MM.1S (cell line): Measurements from ENCODE around the gene TOP2A.

Experiments used
- DNase-seq: peaks from one replicate; pipeline ENCODE4 v3.0.0-alpha.2; 2015
- H2AFZ ChIP-seq: fragments of 300-600 bp; sonication (generic); 2 replicates; pipeline ENCODE4 v1.6.0; 2016; ENCODE audit warnings: antibody characterized with exemption, low read length
- H3F3A ChIP-seq: fragments of 300-600 bp; sonication (generic); 2 replicates; pipeline ENCODE4 v1.6.1; 2016; ENCODE audit warnings: mild to moderate bottlenecking, antibody characterized with exemption, low read length, moderate library complexity, mixed read lengths; ENCODE audit not compliant: insufficient read depth
- H3K27ac ChIP-seq: fragments of 300-600 bp; sonication (generic); 2 replicates; pipeline ENCODE4 v1.5.1; 2016; ENCODE audit warnings: mild to moderate bottlenecking, low read length
- H3K27me3 ChIP-seq: fragments of 300-600 bp; sonication (generic); replicated peaks from 2 replicates; pipeline ENCODE4 v1.6.0; 2016; ENCODE audit warnings: low read length; ENCODE audit not compliant: insufficient read depth
- H3K36me3 ChIP-seq: fragments of 300-600 bp; sonication (generic); replicated peaks from 2 replicates; pipeline ENCODE4 v1.6.1; 2016; ENCODE audit warnings: mild to moderate bottlenecking, low read length, mixed read lengths; ENCODE audit not compliant: insufficient read depth
- H3K4me1 ChIP-seq: fragments of 300-600 bp; sonication (generic); 2 replicates; pipeline ENCODE4 v1.6.1; 2016; ENCODE audit warnings: low read length, mixed read lengths
- H3K4me2 ChIP-seq: fragments of 300-600 bp; sonication (generic); 2 replicates; pipeline ENCODE4 v1.6.0; 2016; ENCODE audit warnings: low read depth, low read length
- H3K4me3 ChIP-seq: fragments of 300-600 bp; sonication (generic); 2 replicates; pipeline ENCODE4 v1.5.1; 2016; ENCODE audit warnings: low read length, mixed read lengths
- H3K79me2 ChIP-seq: fragments of 300-600 bp; sonication (generic); 2 replicates; pipeline ENCODE4 v1.6.1; 2016; ENCODE audit warnings: mixed run types, low read length, mixed read lengths
- H3K9ac ChIP-seq: fragments of 300-600 bp; sonication (generic); 2 replicates; pipeline ENCODE4 v1.6.1; 2016; ENCODE audit warnings: low read length, mixed read lengths
- H3K9me2 ChIP-seq: fragments of 300-600 bp; sonication (generic); replicated peaks from 2 replicates; pipeline ENCODE4 v1.6.1; 2016; ENCODE audit warnings: mild to moderate bottlenecking, low read length, mixed read lengths; ENCODE audit not compliant: insufficient read depth
- H3K9me3 ChIP-seq: fragments of 300-600 bp; sonication (generic); replicated peaks from 2 replicates; pipeline ENCODE4 v1.6.1; 2016; ENCODE audit warnings: mild to moderate bottlenecking, low read length, mixed read lengths; ENCODE audit not compliant: insufficient read depth
- H4K20me1 ChIP-seq: fragments of 300-600 bp; sonication (generic); 2 replicates; pipeline ENCODE4 v1.6.1; 2016; ENCODE audit warnings: mild to moderate bottlenecking, low read length, moderate library complexity, mixed read lengths; ENCODE audit not compliant: insufficient read depth
- CTCF ChIP-seq: fragments of 300-600 bp; sonication (generic); IDR thresholded peaks from 2 replicates; pipeline ENCODE4 v1.5.1; 2016; ENCODE audit warnings: antibody characterized with exemption, low read length, mixed read lengths
- EZH2 ChIP-seq: fragments of 300-600 bp; sonication (generic); optimal IDR thresholded peaks from 2 replicates; pipeline ENCODE3; 2017; ENCODE audit warnings: low read depth, mild to moderate bottlenecking, antibody characterized with exemption, low read length, mixed read lengths
- EZH2phosphoT487 ChIP-seq: fragments of 300-600 bp; sonication (generic); IDR thresholded peaks from 2 replicates; pipeline ENCODE4 v1.6.1; 2018; ENCODE audit warnings: antibody characterized with exemption, low read length

Gene TOP2A, protein sequence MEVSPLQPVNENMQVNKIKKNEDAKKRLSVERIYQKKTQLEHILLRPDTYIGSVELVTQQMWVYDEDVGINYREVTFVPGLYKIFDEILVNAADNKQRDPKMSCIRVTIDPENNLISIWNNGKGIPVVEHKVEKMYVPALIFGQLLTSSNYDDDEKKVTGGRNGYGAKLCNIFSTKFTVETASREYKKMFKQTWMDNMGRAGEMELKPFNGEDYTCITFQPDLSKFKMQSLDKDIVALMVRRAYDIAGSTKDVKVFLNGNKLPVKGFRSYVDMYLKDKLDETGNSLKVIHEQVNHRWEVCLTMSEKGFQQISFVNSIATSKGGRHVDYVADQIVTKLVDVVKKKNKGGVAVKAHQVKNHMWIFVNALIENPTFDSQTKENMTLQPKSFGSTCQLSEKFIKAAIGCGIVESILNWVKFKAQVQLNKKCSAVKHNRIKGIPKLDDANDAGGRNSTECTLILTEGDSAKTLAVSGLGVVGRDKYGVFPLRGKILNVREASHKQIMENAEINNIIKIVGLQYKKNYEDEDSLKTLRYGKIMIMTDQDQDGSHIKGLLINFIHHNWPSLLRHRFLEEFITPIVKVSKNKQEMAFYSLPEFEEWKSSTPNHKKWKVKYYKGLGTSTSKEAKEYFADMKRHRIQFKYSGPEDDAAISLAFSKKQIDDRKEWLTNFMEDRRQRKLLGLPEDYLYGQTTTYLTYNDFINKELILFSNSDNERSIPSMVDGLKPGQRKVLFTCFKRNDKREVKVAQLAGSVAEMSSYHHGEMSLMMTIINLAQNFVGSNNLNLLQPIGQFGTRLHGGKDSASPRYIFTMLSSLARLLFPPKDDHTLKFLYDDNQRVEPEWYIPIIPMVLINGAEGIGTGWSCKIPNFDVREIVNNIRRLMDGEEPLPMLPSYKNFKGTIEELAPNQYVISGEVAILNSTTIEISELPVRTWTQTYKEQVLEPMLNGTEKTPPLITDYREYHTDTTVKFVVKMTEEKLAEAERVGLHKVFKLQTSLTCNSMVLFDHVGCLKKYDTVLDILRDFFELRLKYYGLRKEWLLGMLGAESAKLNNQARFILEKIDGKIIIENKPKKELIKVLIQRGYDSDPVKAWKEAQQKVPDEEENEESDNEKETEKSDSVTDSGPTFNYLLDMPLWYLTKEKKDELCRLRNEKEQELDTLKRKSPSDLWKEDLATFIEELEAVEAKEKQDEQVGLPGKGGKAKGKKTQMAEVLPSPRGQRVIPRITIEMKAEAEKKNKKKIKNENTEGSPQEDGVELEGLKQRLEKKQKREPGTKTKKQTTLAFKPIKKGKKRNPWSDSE (N-terminal part only)

GRCh38 chr17:40417609-40418427, at the start of gene TOP2A:
TSS of gene TOP2A (minus strand) at chr17:40417896. CDS start at chr17:40417791, 105 bp downstream.
- peak; percentile 100 for DNase-seq
- no peaks in the 10 kb centered on the region for H4K20me1 ChIP-seq
- H3K36me3 ChIP-seq, result no peaks in the 10 kb centered on the region; the same call in 1 of the 2 replicates
- H3K9ac ChIP-seq, result peak within 1 kb of the TSS; percentile 79
- no peaks in the 10 kb centered on the region for H3K9me2 ChIP-seq
- H3K27me3 ChIP-seq, result no peaks in the 10 kb centered on the region
- peak within 1 kb of the TSS; percentile 100 for H2AFZ ChIP-seq
- H3K79me2 ChIP-seq, result peaks cover 41% of the 10 kb centered on the region
- peak within 1 kb of the TSS; percentile 98 for H3K4me3 ChIP-seq
- 0 out of 2 replicates have a peak, but pooled peaks cover 3% of the 10 kb centered on the region for H3F3A ChIP-seq
- no peaks in the 10 kb centered on the region for H3K9me3 ChIP-seq
- H3K27ac ChIP-seq, result peak within 1 kb of the TSS; percentile 39; the same call in 1 of the 2 replicates
- TF ChIP-seq CTCF (no peak), EZH2 (no peak), EZH2phosphoT487 (no peak)
- H3K4me2 ChIP-seq, result peak within 1 kb of the TSS; percentile 93
- peaks cover 12% of the 10 kb centered on the region; the same call in 1 of the 2 replicates for H3K4me1 ChIP-seq

- Histone ChIP-seq H4K20me1 (no peaks in the 10 kb centered on the region), H3K36me3 (no peaks in the 10 kb centered on the region), H3K27me3 (peaks cover 56% of the 10 kb centered on the region), H3K9me3 (no peaks in the 10 kb centered on the region), H3K4me2 (no peak overlapping the region), H3K9me2 (no peaks in the 10 kb centered on the region), H3K79me2 (no peaks in the 10 kb centered on the region), H2AFZ (no peak overlapping the region), H3K4me1 (no peaks in the 10 kb centered on the region), H3K4me3 (no peak overlapping the region), H3K9ac (no peak overlapping the region), H3F3A (no peaks in the 10 kb centered on the region), H3K27ac (no peak overlapping the region)
- TF ChIP-seq CTCF (no peak), EZH2 (no peak), EZH2phosphoT487 (no peak)
- no peak for DNase-seq
These were observed 49.7 kb upstream of the TOP2A start for GRCh38 chr17:40467281-40467867.
